NCI-H526 (cell line): ENCODE measurements around the gene CUL4A.

Experiments used
- DNase-seq, 2 experiments: peaks; one replicate each; lab custom pipeline; 2025; lab: John Stamatoyannopoulos, UW

Gene CUL4A

DNA sequence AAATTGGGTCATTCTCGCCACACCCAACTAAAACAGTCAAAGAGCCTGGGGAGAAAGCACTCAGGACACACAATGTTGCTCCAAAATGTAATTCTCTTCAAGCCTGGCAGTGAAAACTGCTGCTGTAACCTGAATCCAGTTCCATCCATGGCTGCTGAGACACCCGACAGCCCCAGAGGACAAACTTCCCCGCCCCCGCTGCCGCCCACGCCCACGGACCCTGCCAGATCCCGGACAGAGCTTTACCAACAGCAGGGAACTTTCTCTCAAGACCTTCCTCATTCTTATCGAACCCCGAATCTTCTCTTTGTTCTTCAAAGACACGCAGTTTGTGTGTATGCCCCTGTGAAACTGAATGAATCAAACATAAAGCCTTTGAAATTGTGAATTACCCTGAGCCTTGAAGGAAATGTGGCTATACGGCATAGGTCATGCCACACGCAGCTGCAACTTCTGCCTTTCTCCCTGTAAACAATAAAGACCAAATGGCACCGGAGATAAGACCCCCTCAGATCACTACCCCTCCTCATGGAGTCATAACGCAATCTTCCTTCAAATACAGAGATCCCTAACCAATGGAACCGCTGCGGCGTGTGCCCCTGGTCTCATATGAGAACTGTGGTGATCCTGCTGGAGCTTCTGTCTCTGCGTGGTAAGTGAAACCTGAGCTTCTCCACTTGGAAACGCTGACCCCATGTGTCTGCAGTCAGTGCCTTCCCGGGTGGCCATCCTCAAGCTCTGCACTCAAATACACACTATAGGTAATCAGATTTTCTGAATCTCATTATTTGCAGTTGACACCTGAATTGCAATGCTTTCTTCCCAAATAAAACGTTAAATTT, 82.8 kb downstream of the CUL4A start:
- DNase-seq, result peak in 1 of 2 experiments; percentile 49

DNA sequence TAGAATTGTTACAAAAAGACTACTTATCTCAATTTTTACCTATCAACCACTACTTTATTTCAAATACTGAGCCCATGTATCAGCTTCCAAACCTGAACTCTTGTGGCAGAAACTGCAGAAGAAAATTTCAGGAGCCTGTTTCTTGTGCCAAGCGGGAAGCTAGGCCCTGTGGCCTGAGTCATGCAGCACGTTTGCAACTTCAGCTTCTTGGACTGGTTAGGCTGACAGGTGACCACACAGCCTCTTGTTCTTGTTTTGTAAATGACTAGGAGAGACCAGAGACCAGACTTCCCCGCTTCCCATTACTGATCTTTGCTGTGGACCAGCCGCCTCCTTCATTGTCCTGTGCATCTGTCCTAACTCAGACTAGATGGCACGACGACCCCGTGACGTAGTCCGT, 84.3 kb downstream of the CUL4A start:
- DNase-seq, result no peak

DNA sequence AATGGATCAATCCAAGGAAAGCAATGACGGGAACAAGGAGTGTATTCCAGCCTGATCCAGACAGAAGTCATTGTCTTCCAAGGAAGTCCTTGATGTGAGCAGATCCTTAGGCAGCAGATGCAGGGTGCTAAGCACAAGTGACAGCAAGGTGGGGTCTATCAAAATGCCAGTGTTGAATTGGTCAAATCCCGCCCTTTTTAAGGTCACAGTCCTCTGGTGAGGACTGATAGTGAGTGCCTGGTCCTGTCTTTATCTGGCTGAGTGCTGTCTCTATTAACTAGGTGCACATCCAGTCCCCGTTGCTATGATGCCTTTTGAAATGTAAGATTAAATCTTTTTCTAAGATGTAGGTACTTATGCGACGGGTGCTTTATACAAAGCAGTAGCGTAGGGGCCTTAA, 86.4 kb downstream of the CUL4A start:
- no peak for DNase-seq

DNA sequence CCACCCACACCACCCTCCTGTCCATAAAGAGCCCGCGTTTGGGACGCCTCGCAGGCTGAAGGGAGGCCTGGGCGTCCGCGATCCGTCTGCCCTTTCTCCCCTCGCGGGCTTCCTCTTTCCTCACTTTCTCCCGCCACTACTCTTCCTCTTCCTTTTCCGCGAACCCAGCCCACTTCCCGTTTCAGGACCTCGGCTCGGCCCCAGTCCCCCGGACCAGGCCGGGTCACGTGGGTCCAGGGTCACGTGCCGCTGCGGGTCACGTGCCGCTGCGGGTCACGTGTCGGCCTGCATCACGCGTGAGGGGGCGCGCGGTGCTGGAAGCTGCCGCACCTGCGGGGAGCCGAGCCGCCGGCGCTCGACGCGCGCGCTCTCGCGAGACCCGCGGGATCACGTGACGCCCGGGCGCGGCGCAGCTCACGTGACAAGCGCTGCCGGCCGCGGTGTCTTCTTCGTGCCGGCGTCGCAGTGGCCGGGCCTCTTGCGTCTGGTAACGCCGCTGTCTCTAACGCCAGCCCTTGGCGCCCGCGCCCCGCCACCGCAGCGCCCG, 87.5 kb downstream of the CUL4A start, which contains the start of gene LAMP1:
Gene LAMP1 (plus strand): TSS at position 417 of the 547 bp plus-strand sequence. CDS start 196 bp downstream, outside the sequence.
- peak; percentile 89 to 99 for DNase-seq

DNA sequence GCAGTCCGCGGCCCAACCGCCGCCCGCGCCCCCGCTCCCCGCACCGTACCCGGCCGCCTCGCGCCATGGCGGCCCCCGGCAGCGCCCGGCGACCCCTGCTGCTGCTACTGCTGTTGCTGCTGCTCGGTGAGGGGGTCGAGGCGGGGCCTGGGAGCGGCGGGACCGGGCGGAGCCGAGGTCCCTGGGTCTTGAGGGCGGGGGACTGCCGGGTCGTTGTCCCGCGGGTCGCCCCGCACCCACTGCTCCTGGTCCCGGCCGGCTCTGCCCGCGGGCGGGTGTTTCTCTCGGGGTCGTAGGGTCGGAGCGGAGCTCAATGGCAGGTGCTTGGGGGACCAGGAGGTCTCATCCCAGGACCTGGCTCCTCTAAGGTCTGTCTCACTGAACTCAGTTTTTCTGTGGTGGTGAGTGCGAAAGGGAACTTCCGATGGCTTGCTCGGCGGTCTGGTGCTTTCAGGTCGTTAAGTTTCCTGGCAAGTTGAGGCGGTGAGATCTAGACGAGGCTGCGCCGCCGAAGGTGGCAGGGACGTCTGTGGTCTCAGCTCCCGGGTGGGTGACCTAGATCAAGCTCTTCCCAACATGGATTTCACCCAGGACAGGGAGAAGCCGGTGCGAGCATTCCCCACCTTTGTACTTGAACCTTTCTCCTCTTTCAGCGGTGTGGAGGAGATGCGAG, 88.1 kb downstream of the CUL4A start:
- no peak for DNase-seq

DNA sequence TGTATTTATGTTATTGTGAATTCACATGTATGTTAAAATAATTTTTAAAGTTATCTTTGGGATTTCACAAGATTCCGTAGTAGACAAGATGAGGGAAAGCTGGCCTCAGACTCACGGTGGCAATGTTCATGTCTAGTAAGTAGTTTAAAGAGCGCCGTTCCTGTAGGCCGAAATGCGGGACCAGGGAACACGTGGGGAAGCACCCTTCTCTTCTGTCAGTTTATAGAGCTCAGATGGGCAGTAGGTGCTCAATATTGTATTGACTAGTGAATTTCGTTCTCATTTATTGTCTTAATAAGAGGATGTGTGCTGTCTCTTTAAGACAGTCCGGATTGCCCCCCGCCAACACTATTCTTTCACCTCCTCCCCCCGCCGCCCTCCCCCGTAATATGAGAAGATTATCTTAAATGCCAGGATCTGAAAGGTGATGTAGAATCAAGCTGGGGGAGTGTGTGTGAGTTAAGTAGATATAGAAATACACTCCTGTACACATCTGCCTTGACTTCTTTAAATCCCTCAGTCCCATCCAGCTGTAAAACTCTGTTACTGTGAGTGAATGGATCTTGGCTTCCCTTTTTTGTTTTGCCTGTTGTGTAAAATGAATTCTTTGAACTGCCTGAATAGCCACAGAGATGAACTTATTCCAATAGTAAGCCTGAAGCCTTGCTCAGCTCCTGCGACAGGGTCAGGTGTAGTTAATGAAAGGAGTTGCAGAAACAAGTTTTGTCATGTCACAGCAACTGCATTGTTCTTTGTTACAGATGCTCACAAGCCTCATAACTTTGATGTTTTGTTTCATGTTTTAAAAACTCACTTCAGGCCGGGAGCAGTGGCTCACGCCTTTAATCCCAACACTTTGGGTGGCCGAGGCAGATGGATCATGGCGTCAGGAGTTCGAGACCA, 88.9 kb downstream of the CUL4A start:
- peak in 1 of 2 experiments; percentile 16 for DNase-seq

DNA sequence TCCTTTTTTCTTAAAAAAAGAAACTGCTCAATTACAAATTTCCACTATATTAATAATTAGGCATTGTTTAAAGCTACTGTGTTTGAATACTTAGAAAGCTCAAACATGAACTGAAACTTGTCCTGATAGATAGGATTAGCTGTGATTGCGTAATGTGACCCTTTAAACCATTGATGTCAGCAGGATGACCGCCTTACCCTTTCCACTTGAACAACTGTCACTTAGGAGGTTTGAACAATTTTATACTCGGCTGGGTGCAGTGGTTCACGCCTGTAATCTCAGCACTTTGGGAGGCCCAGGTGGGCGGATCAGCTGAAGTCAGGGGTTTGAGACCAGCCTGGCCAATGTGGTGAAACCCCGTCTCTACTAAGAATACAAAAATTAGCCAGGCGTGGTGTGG, 90.5 kb downstream of the CUL4A start:
- DNase-seq, result no peak

DNA sequence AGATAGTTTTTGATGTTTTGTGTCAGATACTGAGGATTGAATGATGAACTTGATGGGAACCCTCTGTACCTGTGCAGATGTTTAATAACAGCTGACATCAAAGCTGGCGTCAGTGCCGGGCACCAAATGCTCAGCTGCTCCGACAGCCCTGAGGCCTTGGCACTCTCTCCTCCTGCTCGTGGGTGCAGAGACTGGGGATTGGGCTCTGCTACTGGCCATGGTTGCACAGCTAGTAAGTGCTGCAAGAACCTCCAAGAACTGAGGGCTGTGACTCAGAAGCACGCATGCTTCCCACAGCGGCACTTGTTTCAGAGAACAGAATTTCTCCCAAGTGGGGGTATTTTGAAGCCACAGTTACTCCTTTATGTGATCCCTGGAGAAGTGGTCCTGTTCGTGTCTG, 93.6 kb downstream of the CUL4A start:
- no peak for DNase-seq

DNA sequence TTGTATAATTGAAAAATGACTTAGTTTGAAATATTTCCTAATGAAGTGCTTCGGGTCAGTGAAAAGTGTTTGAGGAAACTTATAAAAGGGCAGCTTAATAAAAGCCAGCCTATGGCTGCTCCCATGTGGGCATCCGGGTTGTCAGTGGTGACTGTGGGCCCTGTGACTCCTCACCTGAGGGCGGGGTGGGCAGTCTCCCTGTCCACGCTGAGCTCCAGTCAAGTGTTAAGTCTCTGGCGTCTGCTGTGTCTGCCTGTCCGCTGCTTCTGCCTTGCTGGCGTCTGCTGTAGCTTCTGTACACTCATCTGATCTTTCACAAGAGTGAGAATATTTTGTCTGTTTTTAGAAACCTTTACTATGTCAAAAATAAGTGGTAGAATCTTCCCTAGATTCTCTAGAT, 94.7 kb downstream of the CUL4A start:
- no peak for DNase-seq

DNA sequence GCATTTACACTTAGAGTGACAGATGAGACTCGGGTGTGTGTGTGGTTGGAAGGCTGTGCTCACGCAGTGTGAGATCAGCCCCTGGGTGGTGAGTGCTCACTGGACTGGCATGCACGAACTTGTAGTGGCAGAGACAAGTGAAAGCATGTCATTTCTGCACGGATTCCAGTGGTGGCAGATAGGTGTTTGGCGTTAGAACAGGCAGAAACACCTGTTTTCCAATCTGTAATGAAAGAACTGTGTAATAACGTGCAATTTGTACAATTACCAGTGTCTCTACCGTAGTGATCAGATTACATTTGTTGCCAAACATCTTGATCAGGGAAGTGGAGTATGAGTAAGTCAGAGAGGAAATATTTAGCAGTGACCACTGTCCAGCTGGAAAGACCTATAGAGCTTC, 95.8 kb downstream of the CUL4A start:
- DNase-seq, result no peak

DNA sequence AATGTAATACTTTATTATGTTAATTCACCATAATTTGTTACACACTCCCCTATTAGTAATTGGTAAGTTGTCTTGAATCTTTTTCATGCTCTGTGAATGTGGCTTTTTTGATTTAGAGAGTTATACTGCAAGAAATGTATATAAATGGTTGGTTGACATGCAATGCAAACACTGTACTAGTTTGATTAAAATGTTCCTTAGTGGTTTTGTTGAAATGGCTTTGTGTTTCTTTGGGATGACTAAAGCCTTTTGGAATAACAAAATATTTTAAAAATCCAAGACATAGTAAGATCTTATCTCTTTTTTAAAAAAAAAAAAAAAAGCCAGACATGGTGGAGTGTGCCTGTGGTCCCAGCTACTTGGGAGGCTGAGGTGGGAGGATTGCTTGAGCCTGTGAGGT, 98.1 kb downstream of the CUL4A start:
- DNase-seq, result no peak

DNA sequence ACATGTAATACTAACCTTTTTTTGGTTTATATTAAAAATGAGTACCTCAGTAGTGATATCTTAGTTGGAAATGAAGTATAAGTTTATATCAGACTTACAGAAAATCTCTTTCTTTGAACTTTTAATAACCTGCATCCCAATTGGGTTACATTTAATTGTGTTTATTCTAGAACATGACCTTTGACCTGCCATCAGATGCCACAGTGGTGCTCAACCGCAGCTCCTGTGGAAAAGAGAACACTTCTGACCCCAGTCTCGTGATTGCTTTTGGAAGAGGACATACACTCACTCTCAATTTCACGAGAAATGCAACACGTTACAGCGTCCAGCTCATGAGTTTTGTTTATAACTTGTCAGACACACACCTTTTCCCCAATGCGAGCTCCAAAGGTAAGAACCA, 100.1 kb downstream of the CUL4A start:
- DNase-seq, result no peak

DNA sequence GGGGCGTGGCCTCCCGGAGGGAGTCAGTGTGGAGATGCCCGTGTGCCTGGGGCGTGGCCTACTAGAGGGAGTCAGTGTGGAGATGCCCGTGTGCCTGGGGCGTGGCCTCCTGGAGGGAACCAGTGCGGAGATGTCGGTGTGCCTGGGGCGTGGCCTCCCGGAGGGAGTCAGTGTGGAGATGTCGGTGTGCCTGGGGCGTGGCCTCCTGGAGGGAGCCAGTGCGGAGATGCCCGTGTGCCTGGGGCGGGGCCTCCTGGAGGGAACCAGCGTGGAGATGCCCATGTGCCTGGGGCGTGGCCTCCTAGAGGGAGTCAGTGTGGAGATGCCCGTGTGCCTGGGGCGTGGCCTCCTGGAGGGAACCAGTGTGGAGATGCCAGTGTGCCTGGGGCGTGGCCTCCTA, 104.7 kb downstream of the CUL4A start:
- peak; percentile 91 to 96 for DNase-seq

DNA sequence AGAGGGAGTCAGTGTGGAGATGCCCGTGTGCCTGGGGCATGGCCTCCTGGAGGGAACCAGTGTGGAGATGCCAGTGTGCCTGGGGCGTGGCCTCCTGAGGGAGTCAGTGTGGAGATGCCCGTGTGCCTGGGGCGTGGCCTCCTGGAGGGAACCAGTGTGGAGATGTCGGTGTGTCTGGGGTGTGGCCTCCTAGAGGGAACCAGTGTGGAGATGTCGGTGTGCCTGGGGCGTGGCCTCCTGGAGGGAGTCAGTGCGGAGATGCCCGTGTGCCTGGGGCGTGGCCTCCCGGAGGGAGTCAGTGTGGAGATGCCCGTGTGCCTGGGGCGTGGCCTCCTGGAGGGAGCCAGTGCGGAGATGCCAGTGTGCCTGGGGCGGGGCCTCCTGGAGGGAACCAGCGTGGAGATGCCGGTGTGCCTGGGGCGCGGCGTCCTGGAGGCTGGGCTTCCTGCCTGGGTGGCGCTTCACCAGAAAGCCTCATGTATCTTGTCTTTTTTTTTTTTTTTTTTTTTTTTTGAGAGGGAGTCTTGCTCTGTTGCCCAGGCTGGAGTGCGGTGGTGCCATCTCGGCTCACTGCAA, 105.6 kb downstream of the CUL4A start:
- peak; percentile 91 to 94 for DNase-seq

DNA sequence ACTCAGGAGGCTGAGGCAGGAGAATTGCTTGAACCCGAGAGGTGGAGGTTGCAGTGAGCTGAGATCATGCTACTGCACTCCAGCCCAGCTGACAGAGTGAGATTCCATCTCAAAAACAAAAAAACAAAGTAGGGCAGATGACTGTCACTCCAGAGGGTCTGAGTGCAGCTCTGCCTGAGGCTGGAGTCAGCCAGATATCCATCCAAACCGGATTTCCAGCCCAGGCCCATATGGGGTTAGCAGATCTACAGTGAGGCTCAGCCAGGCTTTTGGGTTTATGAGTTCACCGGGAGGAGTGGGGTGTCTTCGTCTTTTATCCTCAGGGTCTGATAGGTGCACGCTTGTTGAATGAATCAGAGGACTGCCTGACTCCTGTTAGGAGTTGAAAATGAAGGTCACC, 106.6 kb downstream of the CUL4A start:
- DNase-seq, result no peak
